ENCODE measurements around the gene ABCG2.
"Not testable (repeated sequence)": the region's sequence is repeated elsewhere in the genome, so short reads cannot be mapped to it uniquely, and the experiment has no call there.

ABCG2 gene

GRCh38 chr4:88109123-88109881, 49.1 kb downstream of the ABCG2 start:
- no peak for DNase-seq

- no peak for DNase-seq
Measured at GRCh38 chr4:88108747-88109122, 49.7 kb downstream of the ABCG2 start.

GRCh38 chr4:88108108-88108465, 50.4 kb downstream of the ABCG2 start:
- DNase-seq, result not testable (repeated sequence)

- DNase-seq, result no peak
Measured at GRCh38 chr4:88107406-88108107, 50.9 kb downstream of the ABCG2 start.

- no peak for DNase-seq
Measured at GRCh38 chr4:88106205-88106604, 52.2 kb downstream of the ABCG2 start.

GRCh38 chr4:88104902-88105610, 53.4 kb downstream of the ABCG2 start:
- DNase-seq, result no peak

- no peak for DNase-seq
Measured at GRCh38 chr4:88102026-88102425, 56.4 kb downstream of the ABCG2 start.

- DNase-seq, result no peak
Measured at GRCh38 chr4:88101165-88101564, 57.3 kb downstream of the ABCG2 start.

GRCh38 chr4:88098993-88099752, 59.3 kb downstream of the ABCG2 start:
- DNase-seq, result no peak

GRCh38 chr4:88097781-88098180, 60.7 kb downstream of the ABCG2 start:
- DNase-seq, result no peak

GRCh38 chr4:88097301-88097700, 61.1 kb downstream of the ABCG2 start:
- no peak for DNase-seq

- DNase-seq, result no peak
Measured at GRCh38 chr4:88093874-88094273, 64.6 kb downstream of the ABCG2 start.

GRCh38 chr4:88091378-88091777, 67.1 kb downstream of the ABCG2 start:
- DNase-seq, result no peak

GRCh38 chr4:88090898-88091297, 67.5 kb downstream of the ABCG2 start:
- DNase-seq, result no peak

GRCh38 chr4:88087004-88087403, 71.4 kb downstream of the ABCG2 start:
- no peak for DNase-seq

GRCh38 chr4:88080626-88081025, 77.8 kb downstream of the ABCG2 start:
- no peak for DNase-seq

- DNase-seq, result no peak
Measured at GRCh38 chr4:88078579-88078978, 79.9 kb downstream of the ABCG2 start.

GRCh38 chr4:88077911-88078524, 80.4 kb downstream of the ABCG2 start:
- DNase-seq, result no peak

- DNase-seq, result no peak
Measured at GRCh38 chr4:88075336-88075735, 83.1 kb downstream of the ABCG2 start.

- no peak for DNase-seq
Measured at GRCh38 chr4:88070031-88070430, 88.4 kb downstream of the ABCG2 start.

- no peak for DNase-seq
Measured at GRCh38 chr4:88064410-88064809, 94.0 kb downstream of the ABCG2 start.

- no peak for DNase-seq
Measured at GRCh38 chr4:88063634-88064296, 94.7 kb downstream of the ABCG2 start.

All from activated CD4-positive, alpha-beta T cell treated with anti-CD3 and anti-CD28 coated beads, Interleukin-2, amount 50 U/mL, for 4 hours (primary cell).